ENCODE data around the gene UBASH3B.

Gene UBASH3B

GRCh38 chr11:122706291-122707088 is 51.0 kb downstream of the UBASH3B start:
- DNase-seq (ENCODE audit: low read depth in 2 of 3, low spot score in 2 of 3): no peak

GRCh38 chr11:122707111-122707510 is 51.6 kb downstream of the UBASH3B start:
- DNase-seq (ENCODE audit: low read depth in 2 of 3, low spot score in 2 of 3): no peak

GRCh38 chr11:122707901-122708300 is 52.4 kb downstream of the UBASH3B start:
- DNase-seq (ENCODE audit: low read depth in 2 of 3, low spot score in 2 of 3): no peak

GRCh38 chr11:122709039-122709760 is 53.7 kb downstream of the UBASH3B start:
- DNase-seq (ENCODE audit: low read depth in 2 of 3, low spot score in 2 of 3): no peak

- DNase-seq (ENCODE audit: low read depth in 2 of 3, low spot score in 2 of 3): no peak
Measured at GRCh38 chr11:122711362-122711761, 55.8 kb downstream of the UBASH3B start.

- no peak for DNase-seq (ENCODE audit: low read depth in 2 of 3, low spot score in 2 of 3)
Measured at GRCh38 chr11:122711831-122712381, 56.4 kb downstream of the UBASH3B start.

GRCh38 chr11:122714004-122714403 is 58.5 kb downstream of the UBASH3B start:
- DNase-seq (ENCODE audit: low read depth in 2 of 3, low spot score in 2 of 3): no peak

- DNase-seq (ENCODE audit: low read depth in 2 of 3, low spot score in 2 of 3): no peak
Measured at GRCh38 chr11:122714484-122714883, 59.0 kb downstream of the UBASH3B start.

GRCh38 chr11:122715548-122716440 is 60.3 kb downstream of the UBASH3B start:
- DNase-seq (ENCODE audit: low read depth in 2 of 3, low spot score in 2 of 3): no peak

GRCh38 chr11:122717264-122717867 is 61.8 kb downstream of the UBASH3B start:
- peak in 1 of 3 experiments; percentile 64 for DNase-seq (ENCODE audit: low read depth in 2 of 3, low spot score in 2 of 3)

- DNase-seq (ENCODE audit: low read depth in 2 of 3, low spot score in 2 of 3): no peak
Measured at GRCh38 chr11:122720107-122720881, 64.8 kb downstream of the UBASH3B start.

- DNase-seq (ENCODE audit: low read depth in 2 of 3, low spot score in 2 of 3): no peak
Measured at GRCh38 chr11:122721201-122721963, 65.9 kb downstream of the UBASH3B start.

- DNase-seq (ENCODE audit: low read depth in 2 of 3, low spot score in 2 of 3): no peak
Measured at GRCh38 chr11:122721964-122722266, 66.4 kb downstream of the UBASH3B start.

GRCh38 chr11:122723106-122723505 is 67.6 kb downstream of the UBASH3B start:
- no peak for DNase-seq (ENCODE audit: low read depth in 2 of 3, low spot score in 2 of 3)

- no peak for DNase-seq (ENCODE audit: low read depth in 2 of 3, low spot score in 2 of 3)
Measured at GRCh38 chr11:122723576-122723975, 68.1 kb downstream of the UBASH3B start.

- no peak for DNase-seq (ENCODE audit: low read depth in 2 of 3, low spot score in 2 of 3)
Measured at GRCh38 chr11:122724520-122724919, 69.0 kb downstream of the UBASH3B start.

- no peak for DNase-seq (ENCODE audit: low read depth in 2 of 3, low spot score in 2 of 3)
Measured at GRCh38 chr11:122726028-122726427, 70.5 kb downstream of the UBASH3B start.

- no peak for DNase-seq (ENCODE audit: low read depth in 2 of 3, low spot score in 2 of 3)
Measured at GRCh38 chr11:122727101-122727929, 71.8 kb downstream of the UBASH3B start.

- no peak for DNase-seq (ENCODE audit: low read depth in 2 of 3, low spot score in 2 of 3)
Measured at GRCh38 chr11:122728561-122728960, 73.0 kb downstream of the UBASH3B start.
